GM21528 (cell line): Measurements from ENCODE around the gene KCNIP3.

Source experiments
- ATAC-seq: cut with Tn5 transposase; IDR thresholded peaks from one replicate; pipeline ENCODE4 v1.9.1; 2021; ENCODE audit warnings: mild to moderate bottlenecking, moderate library complexity; ENCODE audit not compliant: unreplicated experiment, low FRiP score

KCNIP3 gene

DNA sequence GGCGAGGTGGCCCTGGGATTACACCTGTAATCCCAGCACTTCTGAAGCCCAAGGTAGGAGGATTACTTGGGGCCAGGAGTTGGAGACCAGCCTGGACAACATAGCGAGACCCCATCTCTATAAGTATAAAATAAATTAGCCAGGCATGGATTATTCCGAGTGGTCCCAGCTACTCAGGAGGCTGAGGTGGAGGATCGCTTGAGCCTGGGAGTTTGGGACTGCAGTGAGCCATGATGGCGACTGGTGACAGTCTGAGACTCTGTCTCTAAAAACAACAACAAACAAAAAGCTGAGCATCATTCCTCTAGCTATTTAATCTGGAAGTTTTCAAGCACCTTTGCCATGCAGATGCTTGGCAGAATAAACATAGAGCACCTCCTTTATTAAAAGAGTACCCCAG lies 83.6 kb downstream of the KCNIP3 start:
- ATAC-seq: no peak

DNA sequence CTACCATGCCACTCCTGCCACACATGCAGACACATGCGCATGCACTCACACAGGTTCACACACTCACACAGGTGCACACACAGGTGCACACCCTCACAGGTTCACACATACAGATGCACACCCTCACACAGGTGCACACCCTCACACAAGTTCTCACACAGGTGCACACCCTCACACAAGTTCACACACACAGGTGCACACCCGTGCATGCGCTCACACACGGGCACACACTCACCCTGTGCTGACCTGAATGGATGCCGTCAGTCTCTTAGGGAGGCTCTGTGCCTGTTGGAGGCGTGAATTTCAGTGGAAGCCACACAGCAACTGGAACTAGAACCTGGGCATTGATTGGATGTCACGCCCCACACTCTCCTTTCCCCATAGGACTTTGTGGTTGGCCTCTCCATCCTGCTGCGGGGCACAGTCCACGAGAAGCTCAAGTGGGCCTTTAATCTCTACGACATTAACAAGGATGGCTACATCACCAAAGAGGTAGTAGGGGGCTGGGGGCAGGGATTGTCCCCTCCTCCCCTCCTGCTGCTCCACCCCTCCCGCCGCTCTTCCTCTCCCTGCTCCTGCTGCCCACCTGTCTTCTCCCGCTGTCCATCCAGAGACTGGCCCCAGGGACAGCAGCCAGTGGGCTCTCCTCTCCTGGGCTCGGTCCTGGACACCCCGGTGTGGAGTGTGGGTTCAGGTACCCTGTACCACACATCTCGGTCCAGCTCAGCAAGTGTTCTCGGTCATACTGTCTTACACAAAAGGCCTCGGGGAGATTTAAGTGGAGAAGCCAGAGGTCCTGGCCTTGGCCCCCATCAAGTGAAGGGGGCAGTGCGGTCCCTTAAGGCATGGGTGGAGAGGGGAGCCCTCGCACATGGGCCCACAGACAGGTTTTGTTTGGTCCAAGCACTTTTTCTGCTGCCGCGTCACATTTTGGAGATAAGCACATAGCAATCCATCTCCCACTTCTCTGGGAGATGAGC lies 84.4 kb downstream of the KCNIP3 start:
- no peak for ATAC-seq

DNA sequence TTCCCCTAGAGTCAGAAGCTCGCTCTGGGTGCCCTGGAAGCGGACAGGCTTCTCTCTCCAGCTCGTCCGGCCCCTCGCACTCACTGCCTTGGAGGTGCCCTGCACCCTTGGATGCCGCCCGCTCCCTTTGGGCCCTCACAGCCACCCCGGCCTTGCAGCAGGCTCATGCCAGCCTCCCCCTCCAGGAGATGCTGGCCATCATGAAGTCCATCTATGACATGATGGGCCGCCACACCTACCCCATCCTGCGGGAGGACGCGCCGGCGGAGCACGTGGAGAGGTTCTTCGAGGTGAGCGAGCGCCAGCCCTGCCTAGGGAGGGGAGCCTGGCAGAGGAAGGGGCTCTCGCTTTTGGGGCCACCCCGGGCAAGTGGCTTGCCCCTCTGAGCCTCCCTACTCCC lies 85.0 kb downstream of the KCNIP3 start:
- no peak for ATAC-seq

DNA sequence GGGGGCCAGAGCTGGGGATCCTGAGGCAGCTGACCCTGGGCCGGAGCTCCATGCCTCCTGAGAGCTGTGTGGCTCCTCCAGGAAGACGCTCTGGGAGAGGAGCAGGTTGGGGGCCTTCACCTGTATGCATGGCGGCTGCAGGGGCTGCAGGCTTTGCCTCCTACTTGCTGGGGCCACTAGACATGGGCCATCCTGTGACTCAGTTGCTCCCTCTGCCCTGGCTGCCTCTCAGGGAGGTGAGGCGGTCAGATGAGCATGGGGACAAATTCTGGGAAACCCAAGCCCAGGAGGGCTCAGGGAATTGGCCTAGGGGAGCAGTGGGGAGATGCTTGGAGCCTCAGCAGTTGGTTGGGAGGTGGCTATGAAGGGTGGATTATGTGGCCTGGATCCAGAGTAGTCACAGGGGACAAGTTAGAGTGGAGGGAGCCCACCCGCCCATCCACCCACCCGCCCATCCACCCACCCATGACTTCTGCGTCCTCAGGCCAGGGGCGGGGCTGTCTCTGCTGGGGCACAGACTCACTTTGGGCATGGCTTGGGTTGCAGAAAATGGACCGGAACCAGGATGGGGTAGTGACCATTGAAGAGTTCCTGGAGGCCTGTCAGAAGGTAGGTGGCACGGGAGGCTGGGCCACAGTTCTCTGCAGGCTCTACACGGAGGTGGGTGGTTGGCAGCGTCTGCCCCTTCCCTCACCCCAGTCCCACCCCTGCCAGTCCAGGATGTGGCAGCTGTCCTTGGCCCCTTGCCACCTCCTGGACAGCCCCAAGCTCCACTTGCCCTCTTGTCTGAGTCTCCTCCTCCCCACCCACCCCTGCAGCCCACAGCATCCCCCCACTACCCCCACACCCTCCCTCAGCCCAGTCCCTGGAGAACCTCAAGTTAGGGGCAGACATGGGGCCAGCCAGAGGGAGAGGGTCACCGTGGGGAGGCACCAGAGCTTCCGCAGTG lies 85.8 kb downstream of the KCNIP3 start:
- no peak for ATAC-seq

DNA sequence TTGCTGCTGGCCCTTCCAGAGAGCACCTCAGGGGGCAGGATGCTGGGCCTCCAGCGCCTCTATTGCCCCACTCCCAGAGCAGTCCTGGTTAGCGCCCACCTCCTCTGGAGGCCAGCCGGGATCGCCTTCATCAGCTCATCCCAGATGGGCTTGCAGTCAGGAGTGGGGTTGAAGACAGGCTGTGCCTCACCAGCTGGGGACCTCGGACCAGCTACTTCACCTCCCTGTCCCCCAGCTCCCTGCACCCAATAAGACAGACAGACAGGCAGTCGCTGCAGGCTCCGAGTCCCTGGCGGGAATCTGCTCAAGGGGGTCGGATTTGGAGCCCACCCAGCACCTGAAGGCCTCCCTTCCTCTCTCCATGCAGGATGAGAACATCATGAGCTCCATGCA lies 86.5 kb downstream of the KCNIP3 start:
- no peak for ATAC-seq

DNA sequence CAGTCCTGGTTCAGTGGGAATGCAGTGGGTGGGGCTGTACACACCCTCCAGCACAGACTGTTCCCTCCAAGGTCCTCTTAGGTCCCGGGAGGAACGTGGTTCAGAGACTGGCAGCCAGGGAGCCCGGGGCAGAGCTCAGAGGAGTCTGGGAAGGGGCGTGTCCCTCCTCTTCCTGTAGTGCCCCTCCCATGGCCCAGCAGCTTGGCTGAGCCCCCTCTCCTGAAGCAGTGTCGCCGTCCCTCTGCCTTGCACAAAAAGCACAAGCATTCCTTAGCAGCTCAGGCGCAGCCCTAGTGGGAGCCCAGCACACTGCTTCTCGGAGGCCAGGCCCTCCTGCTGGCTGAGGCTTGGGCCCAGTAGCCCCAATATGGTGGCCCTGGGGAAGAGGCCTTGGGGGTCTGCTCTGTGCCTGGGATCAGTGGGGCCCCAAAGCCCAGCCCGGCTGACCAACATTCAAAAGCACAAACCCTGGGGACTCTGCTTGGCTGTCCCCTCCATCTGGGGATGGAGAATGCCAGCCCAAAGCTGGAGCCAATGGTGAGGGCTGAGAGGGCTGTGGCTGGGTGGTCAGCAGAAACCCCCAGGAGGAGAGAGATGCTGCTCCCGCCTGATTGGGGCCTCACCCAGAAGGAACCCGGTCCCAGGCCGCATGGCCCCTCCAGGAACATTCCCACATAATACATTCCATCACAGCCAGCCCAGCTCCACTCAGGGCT lies 87.9 kb downstream of the KCNIP3 start:
- ATAC-seq: no peak

DNA sequence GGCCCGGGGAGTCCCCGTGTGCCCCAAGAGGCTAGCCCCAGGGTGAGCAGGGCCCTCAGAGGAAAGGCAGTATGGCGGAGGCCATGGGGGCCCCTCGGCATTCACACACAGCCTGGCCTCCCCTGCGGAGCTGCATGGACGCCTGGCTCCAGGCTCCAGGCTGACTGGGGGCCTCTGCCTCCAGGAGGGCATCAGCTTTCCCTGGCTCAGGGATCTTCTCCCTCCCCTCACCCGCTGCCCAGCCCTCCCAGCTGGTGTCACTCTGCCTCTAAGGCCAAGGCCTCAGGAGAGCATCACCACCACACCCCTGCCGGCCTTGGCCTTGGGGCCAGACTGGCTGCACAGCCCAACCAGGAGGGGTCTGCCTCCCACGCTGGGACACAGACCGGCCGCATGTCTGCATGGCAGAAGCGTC lies 88.4 kb downstream of the KCNIP3 start:
- ATAC-seq: no peak

DNA sequence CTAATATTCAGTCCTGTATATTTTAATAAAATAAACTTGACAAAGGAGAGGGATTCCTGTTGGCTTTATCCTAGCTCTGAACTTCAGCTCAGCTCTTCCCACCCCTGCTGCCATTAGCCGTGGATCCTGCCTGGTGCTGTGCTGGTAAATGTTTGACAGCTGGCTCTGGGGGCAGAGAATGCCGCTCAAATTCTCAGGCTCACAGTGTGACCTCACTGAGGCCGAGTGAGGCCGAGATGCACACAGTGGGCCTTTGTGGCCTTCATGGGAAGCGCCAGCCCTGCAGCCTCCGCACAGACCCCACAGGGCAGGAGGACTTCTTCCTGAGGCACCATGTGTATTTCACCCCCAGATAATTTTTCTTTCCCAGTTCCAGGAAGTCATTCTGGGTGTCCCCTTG lies 88.9 kb downstream of the KCNIP3 start:
- no peak for ATAC-seq

DNA sequence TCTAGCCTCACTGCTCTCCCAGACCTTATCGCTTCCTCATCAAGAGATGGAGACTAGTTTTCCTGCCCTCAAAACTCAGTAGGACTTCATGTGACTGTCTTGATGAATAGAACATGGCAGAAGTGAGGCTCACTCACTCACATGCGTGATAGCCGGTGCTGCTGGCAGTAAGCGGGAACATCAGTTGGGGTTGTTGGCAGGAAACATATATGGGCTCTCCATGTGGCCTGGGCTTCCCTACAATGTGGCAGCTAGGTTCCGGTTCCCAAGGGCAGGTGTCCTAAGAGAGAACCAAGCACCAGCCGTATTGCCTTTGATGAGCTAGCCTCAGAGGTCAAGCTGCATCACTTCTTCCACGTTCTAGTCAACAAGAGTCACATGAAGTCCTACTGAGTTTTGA lies 90.2 kb downstream of the KCNIP3 start:
- no peak for ATAC-seq

DNA sequence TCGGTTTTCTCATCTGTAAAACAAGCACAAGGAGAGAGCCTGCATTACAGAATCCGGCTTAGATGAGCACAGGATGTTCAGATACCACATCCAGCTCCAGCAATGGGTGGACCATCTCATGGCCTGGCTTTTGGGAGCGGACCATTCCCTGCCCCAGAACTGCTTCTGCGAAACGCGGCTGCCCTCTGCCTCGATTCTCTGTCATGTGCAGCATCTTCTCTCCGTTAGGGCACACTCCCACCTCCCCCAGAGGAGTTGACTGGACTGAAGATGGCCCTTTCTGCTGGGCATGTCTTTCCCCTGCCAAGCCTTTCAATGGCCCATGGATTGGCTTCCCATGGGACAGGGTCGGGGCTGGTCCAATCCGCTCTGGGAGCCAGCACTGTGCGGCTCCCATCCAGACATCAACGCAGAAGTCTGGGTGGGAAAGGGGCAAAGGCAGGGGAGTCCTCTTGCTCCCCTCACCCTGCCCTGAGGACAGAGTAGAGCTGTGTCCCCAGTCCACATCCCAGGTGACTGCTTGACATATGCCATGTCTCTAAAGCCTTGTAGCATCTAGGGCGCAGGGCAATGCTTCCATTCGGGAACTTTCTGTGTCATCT lies 91.0 kb downstream of the KCNIP3 start:
- ATAC-seq: no peak

DNA sequence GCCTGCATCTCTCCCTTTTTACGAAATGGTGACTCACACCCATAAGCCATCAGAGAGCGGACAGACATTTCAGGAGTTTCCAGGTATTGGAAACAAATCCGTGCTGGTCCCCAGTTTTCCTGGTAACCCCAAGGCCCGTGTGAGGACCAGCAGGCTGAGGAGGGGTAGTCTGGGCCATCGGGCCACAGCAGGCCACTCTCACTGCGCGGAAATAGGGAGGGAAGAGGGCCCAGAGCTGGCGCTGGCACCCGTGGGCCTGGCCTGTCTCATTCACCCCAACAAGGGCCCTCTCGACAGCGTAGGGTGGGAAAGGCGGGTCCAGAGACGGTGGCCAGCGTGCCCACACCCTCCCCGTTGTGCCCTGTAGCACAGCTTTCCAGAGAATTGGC lies 91.7 kb downstream of the KCNIP3 start:
- no peak for ATAC-seq

DNA sequence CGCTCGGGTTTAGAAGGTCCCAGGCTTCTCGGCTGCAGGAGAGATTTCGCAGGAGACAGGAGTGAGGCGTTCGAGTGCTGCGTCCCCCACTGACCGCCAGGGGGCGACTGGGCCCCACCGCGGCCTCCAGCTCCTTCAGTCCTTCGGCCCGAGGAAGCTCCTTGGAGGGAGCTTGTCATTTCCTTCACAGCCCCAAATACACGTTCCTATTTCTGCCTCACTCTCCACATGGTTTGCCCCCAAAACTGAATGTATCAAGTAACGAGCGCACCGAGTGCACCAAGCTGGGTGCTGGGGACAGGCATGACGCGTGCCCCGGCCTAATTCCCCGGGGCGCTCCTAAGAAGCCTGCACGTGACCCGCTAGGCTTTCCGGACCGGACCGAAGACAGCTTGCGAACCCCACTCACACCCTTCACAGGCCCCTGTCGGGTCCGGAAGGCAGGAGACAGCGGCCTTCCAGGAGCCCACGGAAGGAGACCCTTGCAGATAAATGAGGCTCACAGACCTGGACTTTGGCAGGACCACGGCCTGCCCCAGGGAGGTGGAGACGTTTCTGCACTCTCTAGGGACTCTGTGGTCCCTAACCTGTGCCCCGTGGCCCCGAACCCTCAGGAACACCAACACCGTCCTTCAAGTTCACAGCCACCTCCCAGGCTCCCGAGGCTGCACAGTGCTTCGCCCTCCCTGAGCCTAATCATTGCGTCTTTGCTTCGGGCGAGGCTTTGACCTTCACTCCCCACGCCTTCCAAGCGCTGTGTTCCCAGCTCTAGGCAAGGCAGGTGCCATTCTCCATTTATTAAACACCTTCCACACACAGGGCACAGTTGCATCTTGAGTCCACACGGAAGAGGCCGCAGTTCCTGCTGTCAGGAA lies 92.3 kb downstream of the KCNIP3 start:
- no peak for ATAC-seq

DNA sequence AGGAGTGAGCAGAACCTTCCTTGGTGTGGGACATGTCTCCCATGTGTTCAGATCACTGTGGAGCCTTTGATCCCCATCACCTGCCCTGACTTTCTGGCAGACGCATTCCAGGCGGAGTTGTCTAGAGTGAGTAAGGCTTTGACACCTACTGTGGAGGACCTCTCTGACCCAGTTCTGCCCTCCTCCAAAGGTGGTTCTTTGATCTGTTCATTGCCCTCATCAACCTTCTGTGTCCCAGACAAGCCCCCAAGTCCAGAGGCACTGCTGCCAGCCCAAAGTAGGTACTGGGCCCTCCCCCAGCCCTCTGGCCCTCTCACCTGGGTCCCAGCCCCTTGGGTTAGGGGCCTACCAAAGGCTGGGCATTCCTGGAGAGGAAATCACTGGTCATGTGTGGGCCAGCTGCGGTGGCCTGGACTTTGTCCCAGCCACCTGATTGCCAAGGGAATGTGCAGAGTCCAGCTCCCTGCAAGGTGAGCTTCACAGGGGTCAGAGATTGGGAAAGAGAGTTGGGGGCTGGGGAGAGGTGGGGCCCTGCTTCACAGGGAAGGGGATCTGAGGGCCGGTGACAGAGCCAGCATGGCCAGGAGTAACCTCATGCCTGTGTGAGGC lies 93.2 kb downstream of the KCNIP3 start:
- ATAC-seq: no peak

DNA sequence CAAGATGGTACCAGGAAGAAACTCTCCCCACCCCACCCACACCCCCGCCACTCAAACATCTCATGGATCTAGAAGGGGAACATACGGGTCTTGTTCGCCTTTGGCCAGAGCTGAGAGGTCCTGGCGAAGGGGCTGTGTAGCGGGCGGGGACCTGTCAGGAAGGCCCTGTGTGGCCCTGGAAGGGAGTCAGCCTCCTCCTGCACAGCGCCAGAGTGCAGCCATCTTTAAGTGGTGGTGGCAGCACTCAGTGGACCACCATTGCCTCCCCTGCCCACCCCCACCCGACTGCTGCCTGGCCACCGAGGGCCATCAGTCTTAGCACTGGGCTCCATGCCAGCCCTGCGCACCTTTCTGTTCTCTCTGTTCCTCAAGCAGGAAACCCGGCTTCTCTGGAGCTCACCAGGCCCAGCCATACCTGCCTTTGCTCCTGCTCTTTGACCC lies 93.8 kb downstream of the KCNIP3 start:
- no peak for ATAC-seq

DNA sequence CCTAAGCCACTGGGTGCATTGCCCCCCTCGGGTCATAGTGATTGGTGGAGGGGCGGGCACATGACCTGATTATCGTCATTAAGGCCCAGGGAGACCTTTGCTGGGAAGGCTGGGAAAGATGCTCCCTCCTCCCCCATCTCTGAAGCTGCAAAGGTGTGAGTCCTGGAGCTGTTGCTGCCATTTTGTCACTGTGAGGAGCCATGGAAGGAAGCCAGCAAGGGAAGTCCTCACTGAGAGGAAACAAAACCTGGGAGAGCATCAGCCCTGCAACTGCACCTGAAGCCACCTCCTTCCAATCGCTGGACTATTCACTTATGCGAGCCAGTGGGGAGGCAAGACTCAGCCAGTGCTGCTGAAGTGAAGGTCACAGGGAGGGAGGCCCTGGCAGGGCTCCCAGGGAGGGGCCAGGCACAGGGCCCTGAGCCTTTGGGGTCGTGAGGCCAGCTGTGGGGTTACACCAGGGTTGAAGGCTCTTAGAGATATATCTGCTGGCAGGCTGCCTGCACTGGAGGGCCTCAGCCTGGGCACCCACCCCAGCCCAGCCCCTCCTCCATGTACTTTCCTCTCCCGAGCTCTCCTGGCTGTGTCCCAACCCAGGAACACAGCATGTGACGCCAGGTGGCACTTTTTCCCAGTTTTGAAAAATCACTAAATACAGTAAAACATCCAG lies 94.6 kb downstream of the KCNIP3 start:
- ATAC-seq: no peak

DNA sequence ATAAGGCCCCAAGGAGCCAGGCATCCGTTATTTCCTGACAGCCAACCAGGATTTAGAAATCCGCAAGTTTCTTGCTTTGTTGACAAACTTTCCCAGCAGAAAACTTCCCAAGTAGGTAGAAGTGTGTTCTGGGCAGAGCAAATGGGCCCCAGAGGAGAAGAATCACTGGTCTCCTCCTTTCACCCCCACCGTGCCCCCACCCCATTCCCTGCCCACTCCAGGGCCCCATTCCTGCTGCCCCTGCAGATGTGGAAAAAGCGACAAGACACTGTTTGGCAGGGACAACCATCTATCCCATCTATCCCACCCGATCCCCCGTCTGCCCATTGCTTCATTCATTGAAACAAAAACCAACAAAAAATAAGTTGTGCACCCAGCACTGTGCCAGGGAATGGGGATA lies 95.2 kb downstream of the KCNIP3 start:
- no peak for ATAC-seq

DNA sequence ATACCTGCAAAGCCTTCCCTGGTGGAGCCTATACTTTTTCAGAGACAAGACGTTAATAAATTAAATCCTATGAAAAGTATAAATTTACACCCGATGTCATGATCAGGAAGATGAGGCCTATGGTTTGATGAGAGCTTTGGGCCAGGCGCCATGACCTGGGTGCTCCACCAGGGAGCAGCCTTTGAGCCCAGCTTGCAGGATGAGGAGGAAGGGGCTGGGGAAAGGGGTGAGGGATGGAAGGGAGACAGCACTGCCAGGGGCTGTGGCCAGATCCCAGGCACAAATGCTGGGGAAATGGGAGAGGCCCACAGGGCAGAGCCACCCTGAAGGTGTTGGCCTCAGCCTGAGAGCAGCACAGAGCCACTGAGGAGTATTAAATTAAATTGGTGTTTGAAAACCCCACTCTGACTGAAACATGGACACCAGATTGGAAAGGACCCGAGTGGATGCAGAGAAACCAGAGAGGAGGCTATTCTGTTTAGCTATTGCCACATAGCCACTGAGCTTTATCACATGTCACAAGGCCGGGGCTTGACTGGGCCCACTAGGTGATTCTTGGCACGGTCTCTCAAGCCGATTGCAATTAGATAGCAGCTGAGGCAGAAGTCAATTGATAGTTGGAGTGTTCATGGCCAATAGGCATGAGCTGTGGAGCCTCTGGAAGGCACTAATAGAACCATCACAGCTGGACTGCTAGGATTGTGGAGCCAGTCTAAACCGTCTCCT lies 95.7 kb downstream of the KCNIP3 start:
- no peak for ATAC-seq

DNA sequence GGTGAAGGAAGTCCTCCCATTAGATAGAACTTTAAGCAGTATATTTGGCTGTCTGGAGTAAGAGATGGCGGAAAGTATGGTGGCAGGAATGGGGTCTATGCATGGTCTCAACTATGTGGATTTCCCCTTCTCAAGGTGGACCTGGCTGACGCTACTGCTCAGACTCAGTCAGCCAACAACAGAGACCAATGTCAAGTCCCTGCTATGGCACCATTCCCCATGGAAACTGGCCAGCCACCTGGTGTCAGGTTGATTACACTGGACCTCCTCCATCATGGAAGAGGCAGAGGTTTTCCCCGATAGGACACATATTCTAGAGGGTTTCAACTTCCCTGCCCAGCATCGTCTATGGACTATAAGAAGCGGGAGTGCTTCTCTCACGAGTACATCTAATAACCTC lies 96.8 kb downstream of the KCNIP3 start:
- ATAC-seq: no peak
